ENCODE data around the gene ZNF710. TPM values are rescaled to one million over a fixed set of nuclear protein-coding genes. Genes with fewer than 3 reads are reported as not detected.

The ZNF710 gene
- total and polyA plus RNA-seq, 9 of the 15 experiments (the other 6 are each of a cell fraction or from before 2014, with no cell fraction given): 0.56 to 14.2 (median 5.2) TPM

DNA sequence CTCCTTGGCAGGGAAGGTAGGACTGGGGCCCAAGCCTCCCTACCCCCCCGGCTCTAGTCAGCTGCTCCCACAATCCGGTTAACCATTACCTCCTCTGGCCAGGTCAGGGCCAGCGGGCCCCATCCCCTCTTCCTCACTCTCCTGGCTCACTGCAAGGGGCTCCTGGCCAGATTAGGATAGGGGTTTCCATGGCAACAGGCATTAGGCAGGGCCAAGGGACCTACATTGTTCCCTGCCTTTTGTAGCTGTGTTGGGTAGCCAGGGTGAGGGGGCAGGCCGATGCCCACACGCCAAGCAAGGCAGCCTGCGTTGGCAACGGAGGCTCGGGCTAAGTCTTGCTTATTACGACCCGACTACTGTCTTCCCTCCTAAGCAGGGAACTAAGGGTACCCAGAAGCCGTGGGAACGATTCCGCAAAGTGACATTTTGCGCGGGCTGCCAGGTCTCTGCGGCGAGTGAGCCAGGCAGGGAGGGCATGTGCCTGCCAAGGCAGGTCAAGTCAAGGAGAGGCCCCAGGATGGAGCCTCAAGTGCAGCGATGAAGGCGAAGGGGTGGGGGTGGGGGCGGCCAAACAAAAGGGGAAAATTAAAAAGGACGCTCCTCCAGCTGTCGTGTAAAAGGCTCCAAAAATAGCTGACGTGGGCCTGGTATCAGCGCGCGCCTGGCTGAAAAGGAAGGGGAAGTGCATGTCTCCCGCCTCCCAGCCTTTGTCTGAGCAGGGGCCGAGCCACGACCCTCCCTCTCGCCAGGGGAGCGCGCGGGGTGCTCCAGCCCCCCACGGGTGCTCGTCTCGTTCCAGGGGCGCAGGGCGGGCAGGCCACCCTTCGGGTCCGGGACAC, 100.2 kb downstream of the ZNF710 start (continued):
- TF ChIP-seq, protein P1, sequence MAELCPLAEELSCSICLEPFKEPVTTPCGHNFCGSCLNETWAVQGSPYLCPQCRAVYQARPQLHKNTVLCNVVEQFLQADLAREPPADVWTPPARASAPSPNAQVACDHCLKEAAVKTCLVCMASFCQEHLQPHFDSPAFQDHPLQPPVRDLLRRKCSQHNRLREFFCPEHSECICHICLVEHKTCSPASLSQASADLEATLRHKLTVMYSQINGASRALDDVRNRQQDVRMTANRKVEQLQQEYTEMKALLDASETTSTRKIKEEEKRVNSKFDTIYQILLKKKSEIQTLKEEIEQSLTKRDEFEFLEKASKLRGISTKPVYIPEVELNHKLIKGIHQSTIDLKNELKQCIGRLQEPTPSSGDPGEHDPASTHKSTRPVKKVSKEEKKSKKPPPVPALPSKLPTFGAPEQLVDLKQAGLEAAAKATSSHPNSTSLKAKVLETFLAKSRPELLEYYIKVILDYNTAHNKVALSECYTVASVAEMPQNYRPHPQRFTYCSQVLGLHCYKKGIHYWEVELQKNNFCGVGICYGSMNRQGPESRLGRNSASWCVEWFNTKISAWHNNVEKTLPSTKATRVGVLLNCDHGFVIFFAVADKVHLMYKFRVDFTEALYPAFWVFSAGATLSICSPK (IDR thresholded peaks at IDR 0.05; ENCODE audit: borderline replicate concordance): no peak
- TF ChIP-seq ZNF668 (CRISPR knock-in tag; IDR thresholded peaks at IDR 0.05) (no peak), CBX1 (IDR thresholded peaks at IDR 0.05; ENCODE audit: low read depth) (no peak), L3MBTL2 (IDR thresholded peaks at IDR 0.05) (peak; percentile 62; the same call in 1 of the 2 replicates), EP400 (IDR thresholded peaks at IDR 0.05) (peak; percentile 44; the same call in 1 of the 2 replicates), ILF3 (IDR thresholded peaks at IDR 0.05; ENCODE audit: borderline replicate concordance) (no peak), PYGO2 (tag; IDR thresholded peaks at IDR 0.05) (no peak), ZNF143 (CRISPR knock-in tag; IDR thresholded peaks at IDR 0.05) (no peak), JUND (IDR thresholded peaks at IDR 0.05; ENCODE audit: borderline replicate concordance, low read depth, low read length) (no peak), JUND (tag; IDR thresholded peaks at IDR 0.05; ENCODE audit: borderline replicate concordance, low read depth, low read length) (no peak)
- TF ChIP-seq, protein P2, sequence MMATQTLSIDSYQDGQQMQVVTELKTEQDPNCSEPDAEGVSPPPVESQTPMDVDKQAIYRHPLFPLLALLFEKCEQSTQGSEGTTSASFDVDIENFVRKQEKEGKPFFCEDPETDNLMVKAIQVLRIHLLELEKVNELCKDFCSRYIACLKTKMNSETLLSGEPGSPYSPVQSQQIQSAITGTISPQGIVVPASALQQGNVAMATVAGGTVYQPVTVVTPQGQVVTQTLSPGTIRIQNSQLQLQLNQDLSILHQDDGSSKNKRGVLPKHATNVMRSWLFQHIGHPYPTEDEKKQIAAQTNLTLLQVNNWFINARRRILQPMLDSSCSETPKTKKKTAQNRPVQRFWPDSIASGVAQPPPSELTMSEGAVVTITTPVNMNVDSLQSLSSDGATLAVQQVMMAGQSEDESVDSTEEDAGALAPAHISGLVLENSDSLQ (IDR thresholded peaks at IDR 0.05): 0 out of 2 replicates have a peak, but pooled peaks have one; percentile 14
- TF ChIP-seq, protein P3, sequence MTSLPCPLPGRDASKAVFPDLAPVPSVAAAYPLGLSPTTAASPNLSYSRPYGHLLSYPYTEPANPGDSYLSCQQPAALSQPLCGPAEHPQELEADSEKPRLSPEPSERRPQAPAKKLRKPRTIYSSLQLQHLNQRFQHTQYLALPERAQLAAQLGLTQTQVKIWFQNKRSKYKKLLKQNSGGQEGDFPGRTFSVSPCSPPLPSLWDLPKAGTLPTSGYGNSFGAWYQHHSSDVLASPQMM (CRISPR knock-in tag; IDR thresholded peaks at IDR 0.05): no peak
- TF ChIP-seq, protein P4, sequence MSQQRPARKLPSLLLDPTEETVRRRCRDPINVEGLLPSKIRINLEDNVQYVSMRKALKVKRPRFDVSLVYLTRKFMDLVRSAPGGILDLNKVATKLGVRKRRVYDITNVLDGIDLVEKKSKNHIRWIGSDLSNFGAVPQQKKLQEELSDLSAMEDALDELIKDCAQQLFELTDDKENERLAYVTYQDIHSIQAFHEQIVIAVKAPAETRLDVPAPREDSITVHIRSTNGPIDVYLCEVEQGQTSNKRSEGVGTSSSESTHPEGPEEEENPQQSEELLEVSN (IDR thresholded peaks at IDR 0.05; ENCODE audit: borderline replicate concordance in 1 of 2, extremely low read depth in 1 of 2, insufficient read depth in 1 of 2, insufficient read length in 1 of 2, low read depth in 1 of 2, low read length in 1 of 2, poor library complexity in 1 of 2, severe bottlenecking in 1 of 2): peak; percentile 80 to 95
- TF ChIP-seq, protein P5, sequence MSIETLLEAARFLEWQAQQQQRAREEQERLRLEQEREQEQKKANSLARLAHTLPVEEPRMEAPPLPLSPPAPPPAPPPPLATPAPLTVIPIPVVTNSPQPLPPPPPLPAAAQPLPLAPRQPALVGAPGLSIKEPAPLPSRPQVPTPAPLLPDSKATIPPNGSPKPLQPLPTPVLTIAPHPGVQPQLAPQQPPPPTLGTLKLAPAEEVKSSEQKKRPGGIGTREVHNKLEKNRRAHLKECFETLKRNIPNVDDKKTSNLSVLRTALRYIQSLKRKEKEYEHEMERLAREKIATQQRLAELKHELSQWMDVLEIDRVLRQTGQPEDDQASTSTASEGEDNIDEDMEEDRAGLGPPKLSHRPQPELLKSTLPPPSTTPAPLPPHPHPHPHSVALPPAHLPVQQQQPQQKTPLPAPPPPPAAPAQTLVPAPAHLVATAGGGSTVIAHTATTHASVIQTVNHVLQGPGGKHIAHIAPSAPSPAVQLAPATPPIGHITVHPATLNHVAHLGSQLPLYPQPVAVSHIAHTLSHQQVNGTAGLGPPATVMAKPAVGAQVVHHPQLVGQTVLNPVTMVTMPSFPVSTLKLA (conservative IDR thresholded peaks at IDR 0.05): 0 out of 4 replicates have a peak, but pooled peaks of 1 of the 2 experiments have one; percentile 31
- TF ChIP-seq, protein P6, sequence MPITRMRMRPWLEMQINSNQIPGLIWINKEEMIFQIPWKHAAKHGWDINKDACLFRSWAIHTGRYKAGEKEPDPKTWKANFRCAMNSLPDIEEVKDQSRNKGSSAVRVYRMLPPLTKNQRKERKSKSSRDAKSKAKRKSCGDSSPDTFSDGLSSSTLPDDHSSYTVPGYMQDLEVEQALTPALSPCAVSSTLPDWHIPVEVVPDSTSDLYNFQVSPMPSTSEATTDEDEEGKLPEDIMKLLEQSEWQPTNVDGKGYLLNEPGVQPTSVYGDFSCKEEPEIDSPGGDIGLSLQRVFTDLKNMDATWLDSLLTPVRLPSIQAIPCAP (CRISPR knock-in tag; IDR thresholded peaks at IDR 0.05; ENCODE audit: borderline replicate concordance): no peak

Measured in K562 (cell line).